ENCODE data around the gene SPPL2B. TPM values are rescaled to one million over a fixed set of nuclear protein-coding genes. Genes with fewer than 3 reads are reported as not detected.

The SPPL2B gene
- total and polyA plus RNA-seq, 12 donors: 17.8 to 69.7 (median 21.2) TPM

DNA sequence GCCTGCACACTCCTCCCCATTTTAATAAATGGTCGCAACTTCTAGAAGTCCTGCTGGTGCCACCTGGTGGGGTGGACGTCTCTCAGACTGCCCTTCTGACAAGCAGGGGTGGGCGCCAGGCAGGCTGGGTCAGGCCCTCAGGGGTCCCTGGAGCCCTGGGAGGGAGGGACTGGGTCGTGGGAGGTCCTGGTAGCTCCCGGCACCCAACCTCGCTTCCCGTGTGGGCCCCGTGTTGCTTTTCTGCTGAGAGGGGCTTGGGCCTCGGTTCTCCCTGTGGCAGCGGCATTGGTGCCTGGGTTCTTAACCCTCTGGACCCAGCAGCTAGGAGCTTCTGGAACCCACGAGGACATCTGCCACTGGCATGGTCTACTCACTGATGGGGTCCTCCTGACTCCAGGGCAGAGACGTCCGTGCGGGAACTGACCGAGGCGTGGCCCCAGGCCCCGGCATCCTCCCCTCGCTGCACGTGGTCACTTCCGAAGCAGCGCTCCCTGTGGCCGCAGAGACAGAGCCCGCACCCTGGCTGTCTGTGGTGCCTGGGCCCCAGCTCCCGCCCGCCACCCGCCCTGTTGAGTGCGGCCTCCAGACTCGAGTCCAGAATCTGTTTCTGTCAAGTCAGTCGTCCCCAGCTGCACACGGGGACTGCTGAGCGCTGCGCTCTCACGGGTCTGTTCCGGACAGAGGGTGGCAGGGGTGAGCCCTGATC, 25.6 kb downstream of the SPPL2B start:
- 91% methylated on average over 34 of the region's 34 CpGs for WGBS, 2 donors
- Histone ChIP-seq H3K9me3 (no peaks in the 10 kb centered on the region), H3K27ac (no peak overlapping the region), H3K27me3 (no peaks in the 10 kb centered on the region), H3K4me3 (no peak overlapping the region), H3K36me3 (peaks cover 0 to 43% (median 13%) of the 10 kb centered on the region in 9 donors), H3K4me1 (no peaks in the 10 kb centered on the region)
- intact Hi-C loops (cut with DNase I): no loop called here
- TF ChIP-seq, protein P1, sequence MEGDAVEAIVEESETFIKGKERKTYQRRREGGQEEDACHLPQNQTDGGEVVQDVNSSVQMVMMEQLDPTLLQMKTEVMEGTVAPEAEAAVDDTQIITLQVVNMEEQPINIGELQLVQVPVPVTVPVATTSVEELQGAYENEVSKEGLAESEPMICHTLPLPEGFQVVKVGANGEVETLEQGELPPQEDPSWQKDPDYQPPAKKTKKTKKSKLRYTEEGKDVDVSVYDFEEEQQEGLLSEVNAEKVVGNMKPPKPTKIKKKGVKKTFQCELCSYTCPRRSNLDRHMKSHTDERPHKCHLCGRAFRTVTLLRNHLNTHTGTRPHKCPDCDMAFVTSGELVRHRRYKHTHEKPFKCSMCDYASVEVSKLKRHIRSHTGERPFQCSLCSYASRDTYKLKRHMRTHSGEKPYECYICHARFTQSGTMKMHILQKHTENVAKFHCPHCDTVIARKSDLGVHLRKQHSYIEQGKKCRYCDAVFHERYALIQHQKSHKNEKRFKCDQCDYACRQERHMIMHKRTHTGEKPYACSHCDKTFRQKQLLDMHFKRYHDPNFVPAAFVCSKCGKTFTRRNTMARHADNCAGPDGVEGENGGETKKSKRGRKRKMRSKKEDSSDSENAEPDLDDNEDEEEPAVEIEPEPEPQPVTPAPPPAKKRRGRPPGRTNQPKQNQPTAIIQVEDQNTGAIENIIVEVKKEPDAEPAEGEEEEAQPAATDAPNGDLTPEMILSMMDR (IDR thresholded peaks at IDR 0.05): no peak
- DNase-seq (no peak), ATAC-seq (peak in 3 of 8 donors; percentile 14 to 23 (median 21))

DNA sequence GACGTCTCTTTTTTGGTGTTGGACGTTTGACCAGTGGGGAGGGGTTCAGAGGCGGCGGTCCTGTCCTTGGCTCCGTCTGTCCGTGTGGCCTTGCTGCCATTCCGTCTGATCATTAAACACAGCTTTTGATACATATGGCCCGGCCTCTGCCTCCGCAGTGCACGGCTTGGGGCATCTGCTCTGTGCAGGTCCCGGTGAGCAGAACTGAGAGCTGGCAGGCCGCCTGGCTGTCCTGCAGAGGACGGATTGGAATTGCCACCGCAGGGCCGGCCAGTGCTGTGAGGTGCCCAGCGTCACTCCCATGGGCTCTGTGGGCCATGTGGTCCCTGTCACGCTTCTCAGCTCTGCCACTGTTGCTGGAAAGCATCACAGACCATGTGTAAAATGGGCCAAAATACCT, 26.2 kb downstream of the SPPL2B start:
- no peak overlapping the region for H3K4me3 ChIP-seq

DNA sequence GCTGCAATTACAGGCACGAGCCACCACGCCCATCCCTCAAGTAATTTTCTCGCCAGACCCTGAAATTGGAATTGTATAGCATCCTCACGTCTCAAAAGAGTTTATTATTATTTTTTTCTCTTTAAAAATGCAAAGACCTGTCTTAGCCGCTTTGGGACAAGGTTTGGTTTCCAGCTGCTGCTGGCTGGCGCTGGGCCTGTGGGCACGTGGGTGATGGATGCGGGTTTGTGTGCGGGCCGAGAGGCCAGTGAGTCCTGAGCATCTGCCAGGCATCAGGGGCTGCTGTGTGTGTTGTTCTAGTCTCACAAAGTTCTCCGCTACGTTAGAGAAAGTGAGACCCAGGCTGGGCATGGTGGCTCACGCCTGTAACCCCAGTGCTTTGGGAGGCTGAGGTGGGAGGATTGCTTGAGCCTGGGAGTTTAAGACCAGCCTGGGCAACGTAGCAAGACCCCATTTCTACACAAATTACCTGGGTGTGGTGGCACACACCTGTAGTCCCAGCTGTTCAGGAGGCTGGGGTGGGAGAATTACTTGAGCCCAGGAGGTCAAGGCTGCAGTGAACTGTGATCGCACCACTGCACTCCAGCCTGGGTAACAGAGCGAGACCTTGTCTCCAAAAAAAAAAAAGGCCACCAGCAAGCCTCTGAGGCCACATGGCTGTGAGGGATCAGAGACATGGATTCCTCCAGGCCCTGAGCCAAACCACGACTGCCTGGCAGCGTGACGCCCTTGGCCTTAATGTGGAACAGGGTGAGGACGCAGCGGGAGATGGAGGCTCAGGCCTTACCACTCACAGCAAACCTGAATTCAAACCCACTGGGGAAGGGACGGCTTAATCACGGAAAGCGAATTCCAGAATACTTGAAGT, 26.9 kb downstream of the SPPL2B start:
- Histone ChIP-seq H3K9me3 (no peaks in the 10 kb centered on the region), H3K4me3 (no peak overlapping the region), H3K36me3 (peaks cover 0 to 42% (median 13%) of the 10 kb centered on the region in 9 donors), H3K27ac (no peak overlapping the region), H3K4me1 (no peaks in the 10 kb centered on the region), H3K27me3 (peaks cover 0 to 8% (median 6%) of the 10 kb centered on the region in 7 donors)
- no peak for ATAC-seq
- TF ChIP-seq, protein P1 (IDR thresholded peaks at IDR 0.05): no peak
- WGBS, 2 donors: 89 to 90% methylated on average over 24 of the region's 24 CpGs
- no peak for DNase-seq
- intact Hi-C loops (cut with DNase I): no loop called here

More for the DNA sequence above, 26.2 kb downstream of the SPPL2B start:
- 89 to 91% methylated on average over 17 of the region's 17 CpGs for WGBS, 2 donors
- TF ChIP-seq, protein P1 (IDR thresholded peaks at IDR 0.05): no peak
- H3K9me3 ChIP-seq: no peaks in the 10 kb centered on the region
- no peaks in the 10 kb centered on the region for H3K4me1 ChIP-seq
- peaks cover 0 to 43% (median 13%) of the 10 kb centered on the region in 9 donors for H3K36me3 ChIP-seq
- no peak for DNase-seq
- H3K27ac ChIP-seq: no peak overlapping the region
- peaks cover 0 to under 1% (median 0%) of the 10 kb centered on the region in 7 donors for H3K27me3 ChIP-seq
- intact Hi-C loops (cut with DNase I): no loop called here
- peak in 1 of 8 donors; percentile 17 for ATAC-seq

DNA sequence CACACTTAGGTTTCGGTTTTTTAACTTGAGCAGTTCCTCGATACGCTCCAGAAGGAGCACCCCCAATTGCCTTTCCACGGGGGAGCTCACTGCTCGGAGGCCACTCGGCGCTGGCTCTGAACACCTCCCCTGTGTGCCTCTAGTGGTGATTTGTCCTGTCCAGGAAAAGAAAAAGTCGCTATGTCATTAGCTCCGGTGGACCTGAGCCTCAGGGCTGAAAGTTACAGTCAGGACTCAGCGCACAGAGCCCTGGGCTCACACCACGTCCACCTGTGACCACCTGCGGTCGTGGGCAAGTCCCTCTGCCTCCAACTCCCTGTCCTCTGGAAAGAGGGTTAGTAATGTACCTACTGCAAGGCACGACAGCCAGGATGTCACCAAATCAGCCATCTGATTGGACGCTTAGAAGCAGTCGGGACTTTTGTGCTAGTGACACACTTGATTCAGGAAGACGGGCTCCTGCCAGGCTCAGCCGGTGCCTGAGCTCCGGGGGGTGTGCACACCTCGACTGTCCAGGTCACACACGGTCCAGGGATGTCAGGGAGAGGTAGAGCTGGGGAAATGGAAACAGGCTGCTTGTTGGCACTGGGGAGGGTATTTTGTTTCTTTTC, 27.7 kb downstream of the SPPL2B start:
- no peak for ATAC-seq
- H3K27ac ChIP-seq: no peak overlapping the region
- H3K27me3 ChIP-seq: peaks cover 0 to 14% (median 11%) of the 10 kb centered on the region in 7 donors
- H3K4me3 ChIP-seq: no peak overlapping the region
- H3K36me3 ChIP-seq: peaks cover 0 to 34% (median 13%) of the 10 kb centered on the region in 9 donors
- intact Hi-C loops (cut with DNase I): no loop called here
- no peak for DNase-seq
- H3K4me1 ChIP-seq: no peaks in the 10 kb centered on the region
- WGBS, 2 donors: 82 to 83% methylated on average over 21 of the region's 21 CpGs
- no peaks in the 10 kb centered on the region for H3K9me3 ChIP-seq
- TF ChIP-seq, protein P1 (IDR thresholded peaks at IDR 0.05): no peak
